NCI-H1436 treated with DMSO at 0.1 percent for 48 hours (cell line): ENCODE measurements around the gene ACVR1C.
"Not testable (repeated sequence)": the region's sequence is repeated elsewhere in the genome, so short reads cannot be mapped to it uniquely, and the experiment has no call there.

ENCODE experiments used
- DNase-seq: peaks from one replicate; lab custom pipeline; 2025; lab: John Stamatoyannopoulos, UW

ACVR1C gene

DNA sequence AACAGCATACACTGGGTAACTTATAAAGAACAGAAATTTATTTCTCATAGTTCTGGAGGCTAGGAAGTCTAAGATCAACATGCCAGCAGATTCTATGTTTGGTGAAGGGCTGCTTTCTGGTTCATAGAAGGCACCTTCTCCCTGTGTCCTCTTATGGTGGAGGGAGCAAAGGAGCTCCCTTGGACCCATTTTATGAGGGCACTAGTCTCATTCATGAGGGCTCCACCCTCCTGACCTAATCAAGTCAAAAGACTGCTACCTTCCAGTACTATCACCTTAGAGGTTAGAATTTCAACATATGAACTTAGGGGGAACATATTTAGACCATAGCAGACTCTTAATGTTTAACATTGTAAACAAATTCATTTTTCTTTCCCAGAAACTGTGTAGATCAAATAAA, 54.5 kb downstream of the ACVR1C start:
- no peak for DNase-seq

DNA sequence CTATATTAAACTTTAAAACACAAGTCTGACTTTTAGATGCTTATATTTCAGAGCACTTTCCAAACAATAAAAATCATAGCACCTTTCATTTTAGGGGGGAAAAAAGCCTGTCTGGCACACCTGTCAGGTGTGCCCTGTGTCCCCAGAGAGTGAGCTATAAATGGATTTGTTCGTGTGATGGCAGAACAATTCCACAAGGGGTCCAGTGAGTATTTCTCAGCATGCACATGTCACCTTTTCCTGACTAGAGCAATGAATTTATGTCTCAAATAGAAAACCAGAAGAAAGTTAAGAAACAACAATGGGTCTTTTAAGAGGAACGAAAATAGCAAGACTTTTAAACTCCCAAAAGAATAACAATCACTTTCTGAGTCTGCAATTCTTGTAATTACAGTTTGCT, 55.9 kb downstream of the ACVR1C start:
- no peak for DNase-seq

DNA sequence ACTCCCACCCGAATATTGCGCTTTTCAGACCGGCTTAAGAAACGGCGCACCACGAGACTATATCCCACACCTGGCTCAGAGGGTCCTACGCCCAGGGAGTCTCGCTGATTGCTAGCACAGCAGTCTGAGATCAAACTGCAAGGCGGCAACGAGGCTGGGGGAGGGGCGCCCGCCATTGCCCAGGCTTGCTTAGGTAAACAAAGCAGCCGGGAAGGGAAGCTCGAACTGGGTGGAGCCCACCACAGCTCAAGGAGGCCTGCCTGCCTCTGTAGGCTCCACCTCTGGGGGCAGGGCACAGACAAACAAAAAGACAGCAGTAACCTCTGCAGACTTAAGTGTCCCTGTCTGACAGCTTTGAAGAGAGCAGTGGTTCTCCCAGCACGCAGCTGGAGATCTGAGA, 62.0 kb downstream of the ACVR1C start:
- not testable (repeated sequence) for DNase-seq

DNA sequence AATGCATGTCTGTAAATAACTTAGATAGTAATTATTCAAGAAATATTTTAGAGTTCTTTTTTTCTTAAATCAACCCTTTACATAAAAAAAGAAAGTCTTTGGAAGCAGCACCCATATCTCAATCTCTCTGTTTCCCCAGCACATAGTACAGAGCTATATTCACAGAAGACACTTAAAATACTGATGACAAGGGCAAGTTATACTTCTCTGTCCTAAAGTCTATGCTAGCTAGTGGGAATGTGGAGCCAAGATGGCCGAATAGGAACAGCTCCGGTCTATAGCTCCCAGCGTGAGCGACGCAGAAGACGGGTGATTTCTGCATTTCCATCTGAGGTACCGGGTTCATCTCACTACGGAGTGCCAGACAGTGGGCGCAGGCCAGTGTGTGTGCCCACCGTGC, 62.6 kb downstream of the ACVR1C start:
- not testable (repeated sequence) for DNase-seq

DNA sequence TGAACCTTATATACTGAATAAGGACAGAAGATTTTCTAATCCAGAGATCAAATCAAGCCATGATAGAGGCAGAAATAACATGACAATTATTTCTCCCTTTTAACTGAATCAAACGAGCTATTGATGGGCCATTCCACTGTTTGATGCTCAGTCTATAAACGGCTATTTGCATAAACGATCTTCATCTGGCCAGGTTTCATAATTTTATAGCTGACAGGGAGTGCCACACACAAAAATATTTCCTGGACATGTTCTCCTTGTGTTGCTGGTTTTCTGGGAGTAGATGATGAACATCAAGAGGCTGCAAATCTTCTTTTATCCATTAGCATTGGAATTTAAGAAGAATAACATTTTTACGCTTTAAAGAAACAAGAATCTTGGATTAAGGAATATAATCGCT, 63.1 kb downstream of the ACVR1C start:
- DNase-seq: no peak

DNA sequence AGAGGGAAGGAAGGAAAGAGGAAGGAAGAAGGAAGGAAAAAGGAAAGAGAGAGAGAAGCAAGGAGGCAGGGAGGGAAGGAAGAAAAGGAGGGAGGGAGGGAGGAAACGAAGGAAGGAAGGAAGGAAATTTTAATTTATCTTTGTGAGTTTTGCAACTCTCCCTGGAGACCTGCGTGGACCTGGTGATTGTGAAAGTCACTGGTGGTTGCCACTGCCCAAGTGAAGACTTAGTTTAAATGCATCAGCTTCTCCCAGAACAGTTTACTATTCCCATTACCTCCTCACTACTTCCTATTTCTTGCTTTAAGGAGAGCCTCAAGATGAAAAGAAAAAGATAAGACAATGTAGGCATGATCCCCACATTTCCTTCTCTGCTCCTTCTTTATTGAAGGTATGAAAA, 68.8 kb downstream of the ACVR1C start:
- no peak for DNase-seq

DNA sequence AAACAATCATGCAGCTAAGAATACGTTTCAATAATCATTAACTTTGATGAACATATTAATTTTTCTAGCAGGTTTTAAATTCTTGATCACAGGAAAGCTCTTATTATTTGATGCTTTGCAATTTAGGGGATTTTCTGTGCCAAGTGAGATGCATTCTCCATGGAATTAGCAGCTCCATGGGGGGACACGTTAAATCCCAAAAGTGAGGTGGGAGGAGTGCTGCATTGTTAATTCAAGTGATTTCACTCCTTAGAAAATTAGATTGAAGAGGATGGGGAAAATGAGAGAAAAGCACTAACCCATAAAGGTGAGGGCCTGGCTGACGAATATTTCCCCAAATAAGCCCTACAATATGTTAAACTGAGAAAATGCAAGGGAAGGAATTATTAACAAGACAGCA, 69.2 kb downstream of the ACVR1C start:
- no peak for DNase-seq

DNA sequence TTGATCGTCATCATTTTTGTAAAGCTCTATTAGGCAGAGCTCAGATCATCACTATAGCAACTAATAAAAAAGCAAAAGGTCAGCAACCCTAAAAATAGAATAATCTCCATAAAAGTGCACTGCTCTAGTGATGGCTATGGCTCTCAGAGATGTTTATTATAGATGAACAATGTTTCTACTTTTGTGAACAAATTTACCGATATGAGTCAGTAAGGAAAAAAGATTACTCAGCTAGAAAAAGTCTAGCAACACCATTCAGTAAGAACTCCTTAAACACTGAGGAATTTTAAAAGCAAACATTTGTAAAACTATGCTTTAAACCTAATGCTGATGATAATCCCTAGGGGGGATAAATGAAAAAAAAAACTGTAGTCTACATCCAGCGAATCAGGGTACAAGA, 69.6 kb downstream of the ACVR1C start:
- DNase-seq: no peak

DNA sequence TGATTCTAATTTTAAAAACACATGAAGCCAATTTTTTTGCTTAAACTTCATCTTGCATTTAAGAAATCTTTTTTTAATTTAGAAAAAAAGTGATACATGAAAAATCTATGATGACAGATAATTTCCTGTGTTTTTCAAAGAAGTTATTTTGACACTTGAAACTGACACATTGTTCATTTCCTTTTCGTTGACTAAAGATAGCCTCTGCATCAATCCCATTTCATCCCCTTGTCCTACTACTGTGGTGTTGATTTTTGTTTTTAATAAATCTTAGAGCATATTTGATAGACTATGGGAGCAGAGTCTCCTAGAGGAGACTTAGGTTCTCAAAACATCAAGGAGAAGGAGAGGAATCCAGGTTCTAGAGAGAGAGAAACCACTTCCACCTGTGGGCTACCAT, 70.9 kb downstream of the ACVR1C start:
- DNase-seq: no peak

DNA sequence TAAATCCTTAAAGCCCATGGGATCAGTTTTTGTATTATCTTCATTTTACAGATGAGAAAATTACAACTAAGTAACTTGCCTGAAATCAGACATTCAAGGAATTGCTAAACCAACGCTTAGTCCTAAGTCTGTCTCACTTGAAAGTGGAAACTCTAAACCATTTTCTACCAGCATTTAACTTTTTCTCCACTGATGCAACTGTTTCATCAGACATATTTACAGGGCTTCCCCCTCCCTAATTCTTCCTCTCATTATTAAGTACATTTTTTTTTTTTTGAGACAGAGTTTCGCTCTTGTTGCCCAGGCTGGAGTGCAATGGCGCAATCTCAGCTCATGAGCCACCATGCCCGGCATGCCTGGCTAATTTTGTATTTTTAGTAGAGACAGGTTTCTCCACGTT, 88.6 kb downstream of the ACVR1C start:
- DNase-seq: no peak

DNA sequence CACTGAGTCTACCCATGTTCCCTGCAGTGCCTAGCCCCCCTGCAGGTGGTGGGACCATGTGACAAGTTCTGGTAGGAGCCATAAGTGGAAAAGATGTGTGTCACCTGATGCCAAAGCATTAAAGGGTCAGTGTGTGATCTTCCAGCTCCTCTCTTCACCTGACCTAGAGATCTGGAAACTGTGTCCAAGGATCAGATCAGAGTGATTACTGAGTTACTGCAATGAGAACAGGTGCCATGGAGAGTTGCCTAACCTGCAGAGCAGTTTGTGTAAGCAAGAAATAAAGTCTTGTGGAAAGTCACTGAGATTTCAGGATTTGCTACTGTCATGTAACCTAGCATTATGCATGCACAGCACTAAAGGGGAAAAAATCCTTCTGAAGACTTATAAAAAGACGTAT, 90.6 kb downstream of the ACVR1C start:
- no peak for DNase-seq

DNA sequence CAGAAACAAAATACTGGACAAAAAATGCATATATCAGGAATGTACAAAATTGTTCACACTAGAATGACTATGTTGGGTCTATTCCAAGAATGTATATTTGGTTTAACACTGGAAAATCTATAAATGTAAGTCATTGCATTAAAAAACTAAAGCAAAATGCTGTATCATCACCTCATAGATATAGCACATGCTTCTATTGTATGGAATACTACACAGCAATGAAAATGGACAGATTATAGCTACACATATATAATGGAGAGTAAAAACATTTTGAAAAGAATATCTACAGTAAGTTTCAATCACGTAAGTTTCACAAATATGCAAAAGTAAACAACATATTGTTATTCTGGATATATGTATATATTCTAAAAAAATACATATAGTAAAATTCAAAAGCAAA, 91.8 kb downstream of the ACVR1C start:
- DNase-seq: no peak

DNA sequence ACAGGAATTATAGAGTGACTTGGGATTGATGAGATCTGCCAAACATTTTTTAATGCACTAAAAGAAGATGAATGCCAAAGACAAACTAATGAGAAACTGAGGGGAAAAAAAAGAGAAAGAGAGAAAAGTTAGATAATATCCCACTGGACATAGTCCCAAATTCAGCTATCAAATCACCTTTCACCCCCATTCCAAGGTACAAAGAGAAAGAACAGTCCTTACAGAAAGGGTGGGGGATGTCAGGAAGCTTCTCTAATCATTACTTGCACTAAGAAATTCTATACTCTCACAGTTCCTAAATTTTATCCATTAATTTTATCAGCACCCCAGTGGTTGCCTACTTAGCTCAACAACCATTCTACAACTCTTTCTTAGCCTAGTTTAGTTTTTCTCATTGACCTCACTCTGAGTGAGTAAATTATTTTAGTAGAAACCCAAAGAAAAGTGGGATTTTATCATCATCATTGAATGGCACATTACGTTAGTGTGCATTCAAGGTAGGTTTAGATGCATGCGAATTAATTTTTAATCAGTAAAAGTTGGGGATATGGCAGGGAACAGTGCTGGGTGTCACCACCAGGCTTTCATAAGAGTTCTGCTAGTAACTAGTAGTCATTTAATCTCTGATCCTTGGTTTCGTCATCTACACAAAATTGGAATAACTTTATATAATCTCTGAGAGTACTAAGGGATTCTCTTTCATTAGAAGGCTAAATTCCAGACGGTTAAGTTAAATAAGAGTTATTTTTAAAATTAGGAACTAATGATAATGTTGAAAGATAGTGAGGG, 99.5 kb downstream of the ACVR1C start:
- DNase-seq: no peak

DNA sequence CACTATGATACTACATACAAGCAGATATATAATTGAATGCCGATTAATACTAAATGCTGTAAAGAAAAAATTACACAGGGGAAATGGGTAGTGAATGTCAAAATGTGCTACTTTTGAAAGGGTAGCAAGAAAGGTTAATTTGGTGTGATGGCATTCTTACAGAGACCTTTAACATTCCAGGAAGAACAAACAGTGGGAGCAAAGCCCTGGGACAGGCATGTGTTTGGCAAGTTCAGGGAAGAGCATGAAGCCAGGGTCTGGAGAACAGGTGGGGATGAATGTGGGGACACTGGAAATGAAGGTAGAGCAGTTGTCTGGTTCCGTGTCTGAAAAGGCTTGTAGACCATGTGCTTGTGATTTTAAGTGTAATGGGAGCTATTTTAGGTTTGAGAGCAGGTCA, 102.6 kb downstream of the ACVR1C start:
- no peak for DNase-seq

DNA sequence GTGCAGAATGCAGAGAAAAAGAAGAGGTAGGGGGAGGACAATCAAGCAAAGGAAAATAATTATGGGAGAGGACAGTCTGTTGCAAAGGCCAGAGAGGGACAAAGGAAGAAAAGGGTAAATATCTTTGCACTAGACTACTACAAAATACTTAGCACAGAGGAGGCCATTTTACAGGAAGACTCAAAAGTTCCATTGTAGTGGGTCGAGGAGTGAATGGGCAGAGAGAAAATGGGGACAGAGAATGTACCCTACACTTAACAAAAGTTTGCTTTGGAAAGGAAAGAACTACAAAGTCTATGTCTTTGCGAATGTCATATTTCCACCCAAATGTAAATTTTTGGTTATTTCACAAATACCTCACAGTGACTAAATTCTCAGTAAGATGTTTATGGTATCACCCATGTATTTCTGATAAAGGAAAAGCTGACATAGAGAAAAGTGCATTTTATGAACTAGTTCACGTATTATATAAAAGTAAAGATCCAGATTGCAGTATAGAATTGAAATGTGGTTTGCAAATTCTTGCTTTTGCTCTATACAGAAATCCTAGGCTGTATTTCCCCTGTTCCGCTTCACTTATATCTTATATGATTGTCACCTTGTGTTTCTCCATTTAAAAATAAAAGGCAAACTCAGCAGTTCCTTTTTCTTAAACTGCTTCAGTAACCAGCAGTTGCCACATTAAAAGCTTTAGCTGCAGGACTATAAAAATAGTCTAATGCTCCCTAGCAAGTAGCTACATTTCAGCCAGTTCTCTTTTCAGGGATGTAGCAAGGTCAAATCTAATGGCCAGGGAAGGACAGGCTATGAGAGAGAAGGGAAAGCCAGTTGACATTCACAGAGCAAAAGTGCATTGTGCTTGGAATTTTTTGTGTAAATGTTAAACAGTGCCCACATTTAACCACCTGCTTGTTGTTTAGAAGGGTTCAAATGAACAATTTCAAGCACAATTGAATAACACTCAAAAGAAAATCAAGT, 105.1 kb downstream of the ACVR1C start:
- DNase-seq: no peak

DNA sequence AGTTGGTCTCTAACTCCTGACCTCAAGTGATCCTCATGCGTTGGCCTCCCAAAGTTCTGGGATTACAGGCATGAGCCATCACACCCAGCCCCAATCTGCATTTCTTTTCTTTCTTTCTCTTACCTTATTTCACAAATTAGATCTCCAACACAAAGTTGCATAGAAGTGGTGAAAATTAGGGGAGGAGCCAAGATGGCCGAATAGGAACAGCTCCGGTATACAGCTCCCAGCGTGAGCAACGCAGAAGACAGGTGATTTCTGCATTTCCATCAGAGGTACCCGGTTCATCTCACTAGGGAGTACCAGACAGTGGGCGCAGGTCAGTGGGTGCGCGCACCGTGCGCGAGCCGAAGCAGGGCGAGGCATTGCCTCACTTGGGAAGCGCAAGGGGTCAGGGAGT, 113.7 kb downstream of the ACVR1C start:
- not testable (repeated sequence) for DNase-seq

DNA sequence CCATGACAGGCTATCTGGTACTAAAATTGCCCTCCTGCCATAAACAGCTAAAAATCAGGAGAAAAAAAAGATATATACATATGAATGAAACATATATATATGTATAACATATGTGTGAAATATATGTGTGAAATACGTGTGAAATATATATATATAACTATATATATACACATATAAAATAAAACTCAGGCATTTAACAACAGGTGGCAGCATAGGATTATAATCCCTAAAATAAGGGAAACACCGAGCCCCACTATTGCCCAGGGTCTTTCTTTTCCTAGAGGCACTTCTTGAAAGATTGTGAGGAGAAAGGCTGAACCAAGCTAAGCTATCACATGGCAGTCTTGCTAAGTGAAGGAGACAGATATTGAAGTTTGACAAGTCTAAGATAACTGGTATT, 118.9 kb downstream of the ACVR1C start:
- no peak for DNase-seq

DNA sequence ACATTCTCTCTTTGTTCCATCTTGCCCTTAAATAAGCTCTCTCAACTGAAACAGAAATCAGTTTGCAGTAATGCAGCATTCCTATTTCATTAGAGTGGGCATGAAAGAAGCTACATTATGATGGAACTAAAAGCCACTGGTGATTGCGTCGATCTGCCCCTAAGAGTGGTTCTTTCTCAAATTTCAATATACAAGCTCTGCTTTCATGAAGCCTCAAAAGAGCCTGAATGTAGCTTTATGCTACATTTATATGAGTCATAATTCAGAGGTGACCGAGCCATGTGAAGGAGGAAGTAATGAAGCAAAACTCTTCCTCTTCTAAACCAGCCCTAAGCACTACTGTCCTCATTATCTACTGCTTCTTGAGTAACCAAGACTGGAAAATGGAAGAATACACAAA, 120.0 kb downstream of the ACVR1C start:
- no peak for DNase-seq

DNA sequence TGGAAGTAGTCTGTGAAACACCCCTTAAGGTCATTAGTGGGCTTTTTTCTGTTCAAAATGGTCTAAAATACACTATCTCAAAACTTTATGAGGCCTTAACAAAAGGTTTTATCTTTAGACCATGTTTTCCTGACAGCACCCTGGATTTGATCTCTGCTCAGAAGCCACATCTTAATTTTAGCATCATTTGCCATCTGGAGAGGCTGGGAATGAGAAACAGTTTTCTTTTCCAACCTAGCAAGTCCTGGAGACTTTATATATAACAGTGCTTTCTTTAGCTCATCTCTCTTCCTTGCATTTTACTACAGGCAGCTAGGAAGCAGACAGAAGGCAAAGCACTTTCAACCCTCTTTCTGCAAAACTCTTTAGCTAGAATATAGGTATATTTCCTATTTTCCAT, 122.1 kb downstream of the ACVR1C start:
- DNase-seq: no peak

DNA sequence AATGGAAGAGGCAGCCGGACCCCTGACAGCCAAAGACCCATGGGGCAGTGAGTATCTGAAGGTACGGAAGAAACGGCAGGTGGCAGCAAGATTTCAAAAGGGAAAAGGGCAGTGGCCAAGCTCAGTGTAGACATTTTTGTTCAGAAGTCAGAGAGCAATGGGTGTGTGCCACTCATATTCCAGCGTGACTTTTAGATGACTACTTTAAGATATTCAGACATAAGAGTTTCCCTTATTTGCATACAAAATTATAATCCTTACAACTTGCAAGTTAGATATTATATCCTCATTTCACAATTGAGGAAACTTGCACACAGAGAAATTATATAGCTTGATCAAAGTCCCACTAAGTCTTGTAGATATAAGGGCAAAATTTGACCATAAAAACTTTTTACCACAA, 124.0 kb downstream of the ACVR1C start:
- DNase-seq: no peak

DNA sequence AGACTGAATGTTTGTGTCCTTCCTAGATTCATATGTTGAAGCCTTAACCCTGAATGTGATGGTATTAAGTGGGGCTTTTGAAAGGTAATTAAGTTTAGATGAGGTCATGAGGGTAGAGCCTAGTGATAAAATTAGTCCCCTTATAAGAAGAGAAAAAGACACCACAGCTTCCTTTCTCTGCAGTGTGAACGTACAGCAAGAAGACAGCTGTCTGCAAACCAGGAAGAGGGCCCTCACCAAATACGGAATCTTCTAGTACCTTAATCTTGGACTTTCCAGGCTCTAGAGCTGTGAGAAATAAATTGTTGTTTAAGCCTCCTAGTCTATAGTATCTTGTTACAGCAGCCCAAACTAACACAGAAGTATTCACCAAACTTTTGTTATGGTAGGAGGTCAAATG, 127.6 kb downstream of the ACVR1C start:
- DNase-seq: no peak

DNA sequence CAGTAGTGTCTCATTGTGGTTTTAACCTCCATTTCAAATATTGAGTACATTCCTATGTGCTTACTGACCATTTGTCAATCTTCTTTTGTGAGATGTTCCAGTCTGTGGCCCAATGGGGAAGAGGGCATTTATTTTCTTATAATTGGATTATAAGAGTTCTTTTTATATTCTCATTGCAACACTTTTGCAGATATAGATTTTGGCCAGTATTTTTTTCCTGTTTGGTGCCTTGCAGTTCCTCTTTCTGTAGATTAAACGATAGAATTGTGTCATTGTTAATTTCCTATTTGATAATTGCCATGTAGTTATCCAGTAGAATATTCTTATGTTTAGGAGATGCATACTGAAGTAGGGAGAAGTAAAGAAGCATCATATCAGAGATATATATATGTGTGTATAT, 128.3 kb downstream of the ACVR1C start:
- DNase-seq: no peak

DNA sequence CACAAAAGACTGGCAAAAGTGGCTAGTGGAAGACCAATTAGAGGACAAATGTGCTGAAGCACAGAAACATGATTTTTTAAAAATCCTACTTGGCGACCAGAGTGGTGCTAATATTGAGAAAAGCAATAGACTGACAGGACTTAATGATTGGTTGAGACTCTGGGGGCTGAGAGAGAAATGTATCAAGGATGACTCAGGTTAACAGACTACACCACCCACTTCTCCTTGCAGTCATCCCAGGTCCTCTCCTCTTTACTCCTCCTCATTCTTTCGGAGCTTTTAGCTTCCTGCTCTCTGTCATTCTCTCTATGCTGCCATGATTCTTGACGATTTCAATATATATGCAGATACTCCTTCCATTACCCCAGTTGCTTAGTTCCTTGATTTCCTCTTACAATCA, 130.2 kb downstream of the ACVR1C start:
- no peak for DNase-seq
